ENCODE data around the gene LEMD2.

GRCh38 chr6:33757113-33757512, 31.8 kb downstream of the LEMD2 start:
- TF ChIP-seq TAF1 (IDR thresholded peaks at IDR 0.05; ENCODE audit: borderline replicate concordance, low read depth, low read length) (no peak), EP300 (IDR thresholded peaks at IDR 0.05; ENCODE audit: borderline replicate concordance in 1 of 2, low read depth in 1 of 2, low read length in 1 of 2) (no peak), CTCF (IDR thresholded peaks at IDR 0.05) (no peak), PBX3 (IDR thresholded peaks at IDR 0.05) (no peak), NFIC (IDR thresholded peaks at IDR 0.05; ENCODE audit: borderline replicate concordance) (no peak), RCOR1 (IDR thresholded peaks at IDR 0.05; ENCODE audit: low read length) (no peak), JUND (IDR thresholded peaks at IDR 0.05) (no peak), REST (IDR thresholded peaks at IDR 0.05; ENCODE audit: low read depth, low read length) (no peak)
